Measurements from ENCODE around the gene DCHS1. TPM values are rescaled to one million over a fixed set of nuclear protein-coding genes. Genes with fewer than 3 reads are reported as not detected.

Gene DCHS1
- total and polyA plus RNA-seq, 2 of the 13 experiments (the other 11 are each of a cell fraction or from before 2014, with no cell fraction given) = under 0.01 to 0.03 TPM

GRCh38 chr11:6682936-6683861, 27.6 kb upstream of the DCHS1 start, which contains the start of gene MRPL17 (continued):
- TF ChIP-seq ZNF142 (CRISPR knock-in tag; IDR thresholded peaks at IDR 0.05) (0 out of 2 replicates have a peak, but pooled peaks have one; percentile 68), RBFOX2 (IDR thresholded peaks at IDR 0.05; ENCODE audit: low read depth, low read length) (peak; percentile 97), TARDBP (CRISPR knock-in tag; IDR thresholded peaks at IDR 0.05) (peak; percentile 90), SRSF1 (optimal IDR thresholded peaks at IDR 0.05; ENCODE audit: low read depth, low read length) (no peak)
- TF ChIP-seq, protein P1, sequence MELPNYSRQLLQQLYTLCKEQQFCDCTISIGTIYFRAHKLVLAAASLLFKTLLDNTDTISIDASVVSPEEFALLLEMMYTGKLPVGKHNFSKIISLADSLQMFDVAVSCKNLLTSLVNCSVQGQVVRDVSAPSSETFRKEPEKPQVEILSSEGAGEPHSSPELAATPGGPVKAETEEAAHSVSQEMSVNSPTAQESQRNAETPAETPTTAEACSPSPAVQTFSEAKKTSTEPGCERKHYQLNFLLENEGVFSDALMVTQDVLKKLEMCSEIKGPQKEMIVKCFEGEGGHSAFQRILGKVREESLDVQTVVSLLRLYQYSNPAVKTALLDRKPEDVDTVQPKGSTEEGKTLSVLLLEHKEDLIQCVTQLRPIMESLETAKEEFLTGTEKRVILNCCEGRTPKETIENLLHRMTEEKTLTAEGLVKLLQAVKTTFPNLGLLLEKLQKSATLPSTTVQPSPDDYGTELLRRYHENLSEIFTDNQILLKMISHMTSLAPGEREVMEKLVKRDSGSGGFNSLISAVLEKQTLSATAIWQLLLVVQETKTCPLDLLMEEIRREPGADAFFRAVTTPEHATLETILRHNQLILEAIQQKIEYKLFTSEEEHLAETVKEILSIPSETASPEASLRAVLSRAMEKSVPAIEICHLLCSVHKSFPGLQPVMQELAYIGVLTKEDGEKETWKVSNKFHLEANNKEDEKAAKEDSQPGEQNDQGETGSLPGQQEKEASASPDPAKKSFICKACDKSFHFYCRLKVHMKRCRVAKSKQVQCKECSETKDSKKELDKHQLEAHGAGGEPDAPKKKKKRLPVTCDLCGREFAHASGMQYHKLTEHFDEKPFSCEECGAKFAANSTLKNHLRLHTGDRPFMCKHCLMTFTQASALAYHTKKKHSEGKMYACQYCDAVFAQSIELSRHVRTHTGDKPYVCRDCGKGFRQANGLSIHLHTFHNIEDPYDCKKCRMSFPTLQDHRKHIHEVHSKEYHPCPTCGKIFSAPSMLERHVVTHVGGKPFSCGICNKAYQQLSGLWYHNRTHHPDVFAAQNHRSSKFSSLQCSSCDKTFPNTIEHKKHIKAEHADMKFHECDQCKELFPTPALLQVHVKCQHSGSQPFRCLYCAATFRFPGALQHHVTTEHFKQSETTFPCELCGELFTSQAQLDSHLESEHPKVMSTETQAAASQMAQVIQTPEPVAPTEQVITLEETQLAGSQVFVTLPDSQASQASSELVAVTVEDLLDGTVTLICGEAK (IDR thresholded peaks at IDR 0.05) = no peak
- TF ChIP-seq, protein P1 (CRISPR knock-in tag; IDR thresholded peaks at IDR 0.05) = peak; percentile 79
- TF ChIP-seq, protein P2, sequence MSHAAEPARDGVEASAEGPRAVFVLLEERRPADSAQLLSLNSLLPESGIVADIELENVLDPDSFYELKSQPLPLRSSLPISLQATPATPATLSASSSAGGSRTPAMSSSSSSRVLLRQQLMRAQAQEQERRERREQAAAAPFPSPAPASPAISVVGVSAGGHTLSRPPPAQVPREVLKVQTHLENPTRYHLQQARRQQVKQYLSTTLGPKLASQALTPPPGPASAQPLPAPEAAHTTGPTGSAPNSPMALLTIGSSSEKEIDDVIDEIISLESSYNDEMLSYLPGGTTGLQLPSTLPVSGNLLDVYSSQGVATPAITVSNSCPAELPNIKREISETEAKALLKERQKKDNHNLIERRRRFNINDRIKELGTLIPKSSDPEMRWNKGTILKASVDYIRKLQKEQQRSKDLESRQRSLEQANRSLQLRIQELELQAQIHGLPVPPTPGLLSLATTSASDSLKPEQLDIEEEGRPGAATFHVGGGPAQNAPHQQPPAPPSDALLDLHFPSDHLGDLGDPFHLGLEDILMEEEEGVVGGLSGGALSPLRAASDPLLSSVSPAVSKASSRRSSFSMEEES (CRISPR knock-in tag; IDR thresholded peaks at IDR 0.05) = peak; percentile 65
- TF ChIP-seq, protein P3, sequence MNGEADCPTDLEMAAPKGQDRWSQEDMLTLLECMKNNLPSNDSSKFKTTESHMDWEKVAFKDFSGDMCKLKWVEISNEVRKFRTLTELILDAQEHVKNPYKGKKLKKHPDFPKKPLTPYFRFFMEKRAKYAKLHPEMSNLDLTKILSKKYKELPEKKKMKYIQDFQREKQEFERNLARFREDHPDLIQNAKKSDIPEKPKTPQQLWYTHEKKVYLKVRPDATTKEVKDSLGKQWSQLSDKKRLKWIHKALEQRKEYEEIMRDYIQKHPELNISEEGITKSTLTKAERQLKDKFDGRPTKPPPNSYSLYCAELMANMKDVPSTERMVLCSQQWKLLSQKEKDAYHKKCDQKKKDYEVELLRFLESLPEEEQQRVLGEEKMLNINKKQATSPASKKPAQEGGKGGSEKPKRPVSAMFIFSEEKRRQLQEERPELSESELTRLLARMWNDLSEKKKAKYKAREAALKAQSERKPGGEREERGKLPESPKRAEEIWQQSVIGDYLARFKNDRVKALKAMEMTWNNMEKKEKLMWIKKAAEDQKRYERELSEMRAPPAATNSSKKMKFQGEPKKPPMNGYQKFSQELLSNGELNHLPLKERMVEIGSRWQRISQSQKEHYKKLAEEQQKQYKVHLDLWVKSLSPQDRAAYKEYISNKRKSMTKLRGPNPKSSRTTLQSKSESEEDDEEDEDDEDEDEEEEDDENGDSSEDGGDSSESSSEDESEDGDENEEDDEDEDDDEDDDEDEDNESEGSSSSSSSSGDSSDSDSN (CRISPR knock-in tag; IDR thresholded peaks at IDR 0.05) = peak; percentile 89
